Hepatocyte (in vitro differentiated cells): ENCODE measurements around the gene IER3IP1.

ENCODE experiments used
- EZH2 ChIP-seq: fragments of 200-600 bp; sonication (generic); IDR thresholded peaks from 2 replicates; pipeline ENCODE4 v1.6.1; 2016; ENCODE audit warnings: antibody characterized with exemption, mild to moderate bottlenecking, borderline replicate concordance
- EZH2phosphoT487 ChIP-seq: fragments of 200-600 bp; sonication (generic); IDR thresholded peaks from one replicate; pipeline ENCODE4 v1.6.1; 2018; ENCODE audit warnings: antibody characterized with exemption, mild to moderate bottlenecking, low read depth, moderate library complexity; ENCODE audit not compliant: unreplicated experiment, severe bottlenecking
- TF ChIP-seq, protein P1 (sequence below): fragments of 200-600 bp; sonication (generic); IDR thresholded peaks from 2 replicates; pipeline ENCODE4 v1.5.1; 2016; ENCODE audit warnings: antibody characterized with exemption, mild to moderate bottlenecking; ENCODE audit not compliant: poor library complexity

- TF ChIP-seq, protein P1, sequence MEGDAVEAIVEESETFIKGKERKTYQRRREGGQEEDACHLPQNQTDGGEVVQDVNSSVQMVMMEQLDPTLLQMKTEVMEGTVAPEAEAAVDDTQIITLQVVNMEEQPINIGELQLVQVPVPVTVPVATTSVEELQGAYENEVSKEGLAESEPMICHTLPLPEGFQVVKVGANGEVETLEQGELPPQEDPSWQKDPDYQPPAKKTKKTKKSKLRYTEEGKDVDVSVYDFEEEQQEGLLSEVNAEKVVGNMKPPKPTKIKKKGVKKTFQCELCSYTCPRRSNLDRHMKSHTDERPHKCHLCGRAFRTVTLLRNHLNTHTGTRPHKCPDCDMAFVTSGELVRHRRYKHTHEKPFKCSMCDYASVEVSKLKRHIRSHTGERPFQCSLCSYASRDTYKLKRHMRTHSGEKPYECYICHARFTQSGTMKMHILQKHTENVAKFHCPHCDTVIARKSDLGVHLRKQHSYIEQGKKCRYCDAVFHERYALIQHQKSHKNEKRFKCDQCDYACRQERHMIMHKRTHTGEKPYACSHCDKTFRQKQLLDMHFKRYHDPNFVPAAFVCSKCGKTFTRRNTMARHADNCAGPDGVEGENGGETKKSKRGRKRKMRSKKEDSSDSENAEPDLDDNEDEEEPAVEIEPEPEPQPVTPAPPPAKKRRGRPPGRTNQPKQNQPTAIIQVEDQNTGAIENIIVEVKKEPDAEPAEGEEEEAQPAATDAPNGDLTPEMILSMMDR, result no peak
- no peak for TF ChIP-seq EZH2phosphoT487
- TF ChIP-seq EZH2, result no peak
Measured at GRCh38 chr18:47143153-47143552, 33.0 kb downstream of the IER3IP1 start.
